GM18861 (cell line): ENCODE measurements around the gene FAM90A1.
"Not testable (repeated sequence)": the region's sequence is repeated elsewhere in the genome, so short reads cannot be mapped to it uniquely, and the experiment has no call there.

Experiments
- ATAC-seq: cut with Tn5 transposase; IDR thresholded peaks from one replicate; pipeline ENCODE4 v1.9.1; 2021; ENCODE audit not compliant: unreplicated experiment

FAM90A1 gene

DNA sequence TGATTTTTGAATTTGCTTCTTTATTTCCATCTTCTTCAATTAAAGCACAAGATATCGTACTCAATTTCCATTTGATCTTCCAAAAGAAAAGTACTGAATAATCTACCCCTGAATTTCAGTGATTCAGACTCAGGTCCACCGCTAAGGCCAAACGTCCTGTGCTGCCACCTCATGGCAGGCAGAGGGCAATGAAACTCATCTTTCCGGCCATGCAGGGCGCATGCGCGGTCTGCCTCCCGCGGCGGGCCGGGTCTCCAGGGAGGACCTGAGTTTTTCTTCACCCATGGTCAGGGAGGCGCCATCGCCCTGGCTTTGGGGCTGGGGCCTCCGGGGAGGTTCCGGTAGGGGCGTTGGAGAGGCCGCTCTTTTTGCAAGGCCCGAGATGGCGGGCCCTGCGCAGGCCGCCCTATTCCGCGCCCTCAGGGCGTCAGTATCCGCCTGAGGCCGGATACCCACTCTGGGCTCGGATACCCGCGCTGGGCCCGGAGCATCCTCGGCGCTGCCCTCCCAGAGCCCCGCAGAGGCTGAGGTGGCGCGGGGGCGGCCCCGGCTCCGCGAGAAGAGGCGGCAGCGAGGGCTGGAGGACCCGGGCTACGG, 47.3 kb downstream of the FAM90A1 start:
- ATAC-seq: not testable (repeated sequence)

DNA sequence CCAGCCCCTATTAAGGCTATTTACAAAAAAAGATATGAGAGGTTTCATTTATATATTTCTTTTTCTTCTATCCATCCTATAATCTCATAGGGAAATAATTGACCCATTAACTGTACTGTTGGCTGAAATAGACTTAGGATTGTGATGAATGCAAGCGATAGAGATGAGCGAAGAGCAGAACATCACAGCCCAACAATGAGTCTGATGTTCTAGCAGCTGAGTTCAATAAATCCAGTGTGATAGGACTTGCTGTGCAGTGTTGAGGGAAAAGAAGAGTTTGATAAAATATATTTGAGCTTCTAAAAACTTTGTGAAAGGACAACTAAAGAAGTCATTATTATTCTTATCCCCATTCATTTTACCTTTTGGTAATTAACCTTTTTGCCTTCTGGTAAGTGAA, 54.5 kb downstream of the FAM90A1 start:
- ATAC-seq: not testable (repeated sequence)
